Measurements from ENCODE around the gene GALNT5. TPM values are rescaled to one million over a fixed set of nuclear protein-coding genes. Genes with fewer than 3 reads are reported as not detected.

The GALNT5 gene
- polyA plus RNA-seq, 1 experiment = 22.6 TPM

DNA sequence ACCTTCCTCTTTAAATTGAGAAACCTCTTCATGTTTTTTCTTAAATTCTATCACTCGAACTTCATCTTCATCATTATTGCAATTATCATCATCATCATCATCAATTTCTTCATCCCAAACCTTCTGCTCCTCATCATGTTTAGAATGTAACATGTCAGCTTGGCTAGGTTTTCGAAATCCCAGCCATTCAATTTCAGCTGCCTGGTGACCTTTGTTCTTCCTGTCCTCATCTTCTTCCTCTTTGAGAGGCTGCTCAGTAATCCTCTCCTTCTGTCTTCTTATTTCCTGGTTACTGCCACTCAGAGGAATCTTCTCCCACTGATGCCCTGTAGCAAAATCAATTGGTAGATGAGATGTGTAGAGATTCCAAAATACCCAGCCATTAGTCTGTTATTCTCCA lies 64.0 kb downstream of the GALNT5 start:
- no peak for DNase-seq (ENCODE audit: low read depth)
- no peaks in the 10 kb centered on the region for H3K36me3 ChIP-seq (ENCODE audit: control insufficient read depth, insufficient read depth, low read length)
- ChIA-PET POLR2A (no interaction called here), CTCF (interaction anchor here (1.3 to 20.9 kb wide), 2 partner anchors 16 to 20 kb away, joined by 10 to 308 read pairs; no protein-coding TSS in a partner anchor)
- TF ChIP-seq, protein P1, sequence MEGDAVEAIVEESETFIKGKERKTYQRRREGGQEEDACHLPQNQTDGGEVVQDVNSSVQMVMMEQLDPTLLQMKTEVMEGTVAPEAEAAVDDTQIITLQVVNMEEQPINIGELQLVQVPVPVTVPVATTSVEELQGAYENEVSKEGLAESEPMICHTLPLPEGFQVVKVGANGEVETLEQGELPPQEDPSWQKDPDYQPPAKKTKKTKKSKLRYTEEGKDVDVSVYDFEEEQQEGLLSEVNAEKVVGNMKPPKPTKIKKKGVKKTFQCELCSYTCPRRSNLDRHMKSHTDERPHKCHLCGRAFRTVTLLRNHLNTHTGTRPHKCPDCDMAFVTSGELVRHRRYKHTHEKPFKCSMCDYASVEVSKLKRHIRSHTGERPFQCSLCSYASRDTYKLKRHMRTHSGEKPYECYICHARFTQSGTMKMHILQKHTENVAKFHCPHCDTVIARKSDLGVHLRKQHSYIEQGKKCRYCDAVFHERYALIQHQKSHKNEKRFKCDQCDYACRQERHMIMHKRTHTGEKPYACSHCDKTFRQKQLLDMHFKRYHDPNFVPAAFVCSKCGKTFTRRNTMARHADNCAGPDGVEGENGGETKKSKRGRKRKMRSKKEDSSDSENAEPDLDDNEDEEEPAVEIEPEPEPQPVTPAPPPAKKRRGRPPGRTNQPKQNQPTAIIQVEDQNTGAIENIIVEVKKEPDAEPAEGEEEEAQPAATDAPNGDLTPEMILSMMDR (IDR thresholded peaks at IDR 0.05; ENCODE audit: insufficient read depth, low read depth, low read length) = no peak
- peaks cover 2% of the 10 kb centered on the region for H3K27me3 ChIP-seq (ENCODE audit: control insufficient read depth, insufficient read depth, low read length)
- no peak overlapping the region for H3K4me3 ChIP-seq (ENCODE audit: low read depth, low read length)

DNA sequence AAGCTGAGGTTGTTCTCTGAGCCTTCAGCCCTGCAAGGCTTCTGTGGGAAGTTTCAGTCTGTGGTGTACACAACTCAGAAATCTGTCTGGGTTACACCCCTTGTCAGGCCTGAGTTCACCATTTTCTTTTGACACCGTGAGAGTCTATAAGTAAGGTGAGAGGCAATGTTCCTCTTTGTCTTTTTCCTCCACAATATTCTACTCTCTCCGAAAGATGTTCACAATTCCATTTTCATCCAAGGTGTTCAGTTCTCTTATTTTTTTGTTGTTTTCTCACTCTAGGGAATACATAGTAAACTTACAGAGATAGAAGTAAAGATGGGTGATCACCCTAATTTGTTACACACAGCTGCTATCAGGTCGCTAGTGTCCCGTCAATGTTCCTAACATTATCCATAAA lies 64.9 kb downstream of the GALNT5 start:
- no peak for DNase-seq (ENCODE audit: low read depth)
- Histone ChIP-seq H3K4me3 (ENCODE audit: low read depth, low read length) (no peak overlapping the region), H3K27me3 (ENCODE audit: control insufficient read depth, insufficient read depth, low read length) (peaks cover 2% of the 10 kb centered on the region), H3K36me3 (ENCODE audit: control insufficient read depth, insufficient read depth, low read length) (no peaks in the 10 kb centered on the region)
- ChIA-PET CTCF (interaction anchor here (1.2 to 20.9 kb wide), 3 partner anchors 12 to 21 kb away, joined by 4 to 308 read pairs (median 93); no protein-coding TSS in a partner anchor), POLR2A (no interaction called here)
- TF ChIP-seq, protein P1 (IDR thresholded peaks at IDR 0.05; ENCODE audit: insufficient read depth, low read depth, low read length) = no peak

DNA sequence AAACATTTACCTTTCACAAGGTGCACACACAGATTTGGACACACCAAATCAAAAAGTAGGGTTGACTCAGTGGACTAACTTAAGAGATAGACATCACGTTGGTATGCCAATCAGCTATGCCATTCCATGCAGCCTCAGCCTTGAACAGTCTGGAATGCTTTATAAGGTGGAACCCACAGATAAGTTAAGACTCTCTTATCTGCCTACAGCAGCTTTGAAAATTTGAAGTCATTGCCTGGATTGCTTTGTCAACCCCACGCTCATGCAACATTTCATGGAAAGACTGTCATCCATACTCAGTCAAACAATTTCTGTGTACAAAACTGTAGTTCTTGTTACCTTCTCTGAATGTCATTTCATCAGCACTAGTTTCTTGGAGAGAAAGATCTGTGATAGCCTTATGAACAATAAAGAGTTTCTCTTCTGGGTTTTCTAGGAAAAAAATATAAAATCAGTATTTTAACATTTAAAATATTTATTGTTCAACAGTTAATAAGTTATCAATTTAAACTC lies 66.9 kb downstream of the GALNT5 start:
- no peak for DNase-seq (ENCODE audit: low read depth)
- ChIA-PET CTCF (interaction anchor here (0.7 to 20.9 kb wide), 3 partner anchors 12 to 305 kb away, joined by 3 to 308 read pairs (median 93); no protein-coding TSS in a partner anchor), POLR2A (no interaction called here)
- Histone ChIP-seq H3K27me3 (ENCODE audit: control insufficient read depth, insufficient read depth, low read length) (peaks cover 2% of the 10 kb centered on the region), H3K4me3 (ENCODE audit: low read depth, low read length) (no peak overlapping the region), H3K36me3 (ENCODE audit: control insufficient read depth, insufficient read depth, low read length) (no peaks in the 10 kb centered on the region)
- TF ChIP-seq, protein P1 (IDR thresholded peaks at IDR 0.05; ENCODE audit: insufficient read depth, low read depth, low read length) = no peak

DNA sequence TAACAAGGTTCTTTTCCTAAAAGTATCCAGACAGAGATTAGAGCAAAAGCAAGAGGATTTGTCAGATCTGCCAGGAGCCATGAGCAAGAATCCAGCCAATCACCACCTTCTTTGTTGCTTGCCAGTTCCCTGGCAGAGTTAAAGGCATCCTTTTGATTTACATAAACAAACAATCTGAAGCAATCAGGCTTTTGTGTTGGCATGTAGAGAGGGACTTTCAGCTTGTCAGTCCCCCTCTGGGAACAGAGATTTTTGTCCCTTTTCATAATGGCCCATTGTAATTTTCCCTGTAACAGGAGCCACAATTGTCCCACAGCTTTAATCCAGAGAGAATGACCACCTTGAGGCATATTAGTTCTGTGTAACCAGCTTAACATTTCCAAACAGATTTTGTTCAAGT lies 68.3 kb downstream of the GALNT5 start, which contains the start of gene ERMN:
Gene ERMN, minus strand, starts transcription at position 39 of the 400 bp plus-strand sequence. CDS start 182 bp downstream, outside the sequence.
- TF ChIP-seq, protein P1 (IDR thresholded peaks at IDR 0.05; ENCODE audit: insufficient read depth, low read depth, low read length) = no peak
- Histone ChIP-seq H3K36me3 (ENCODE audit: control insufficient read depth, insufficient read depth, low read length) (no peaks in the 10 kb centered on the region), H3K4me3 (ENCODE audit: low read depth, low read length) (no peak within 1 kb of the TSS), H3K27me3 (ENCODE audit: control insufficient read depth, insufficient read depth, low read length) (peaks cover 2% of the 10 kb centered on the region)
- POLR2A ChIA-PET = no interaction called here
- CTCF ChIA-PET = interaction anchor here (0.9 to 20.9 kb wide), 4 partner anchors 10 to 24 kb away, joined by 3 to 308 read pairs (median 55); no protein-coding TSS in a partner anchor
- DNase-seq (ENCODE audit: low read depth) = no peak

DNA sequence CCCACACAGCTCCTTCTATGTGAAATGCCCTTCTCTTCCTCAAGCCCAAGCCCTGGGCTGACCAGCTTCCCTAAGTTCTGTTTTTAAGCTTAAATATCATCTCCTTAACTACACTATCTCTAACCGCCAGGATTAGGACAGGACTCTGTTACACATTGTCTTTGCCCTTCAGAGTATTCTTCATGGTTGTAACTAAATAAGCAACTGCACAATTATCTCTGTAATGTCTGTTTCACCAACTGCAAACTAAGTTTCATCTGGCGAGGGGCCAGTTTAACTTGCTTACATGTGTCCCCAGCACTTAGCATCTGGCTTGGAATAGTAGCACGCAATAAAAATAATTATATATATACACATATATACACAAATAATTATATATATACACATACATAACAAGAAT lies 69.2 kb downstream of the GALNT5 start:
- Histone ChIP-seq H3K36me3 (ENCODE audit: control insufficient read depth, insufficient read depth, low read length) (no peaks in the 10 kb centered on the region), H3K4me3 (ENCODE audit: low read depth, low read length) (no peak overlapping the region), H3K27me3 (ENCODE audit: control insufficient read depth, insufficient read depth, low read length) (peaks cover 2% of the 10 kb centered on the region)
- CTCF ChIA-PET = interaction anchor here (0.8 to 20.9 kb wide), 12 partner anchors 9 to 1198 kb away, joined by 3 to 308 read pairs (median 5); no protein-coding TSS in a partner anchor
- DNase-seq (ENCODE audit: low read depth) = no peak
- TF ChIP-seq, protein P1 (IDR thresholded peaks at IDR 0.05; ENCODE audit: insufficient read depth, low read depth, low read length) = no peak
- POLR2A ChIA-PET = no interaction called here

Measured in BJ (cell line).